ENCODE data around the gene SLC26A1.

GRCh38 chr4:990746-991367 lies 2.3 kb downstream of the SLC26A1 start:
- TF ChIP-seq CTCF (IDR thresholded peaks at IDR 0.05) (no peak), POLR2A (IDR thresholded peaks at IDR 0.05) (no peak), EP300 (IDR thresholded peaks at IDR 0.05; ENCODE audit: low read depth) (no peak)

Measured in transverse colon (tissue), 3 donors.